SJSA1 (cell line): ENCODE results near the gene RBM10. TPM values are rescaled to one million over a fixed set of nuclear protein-coding genes. Genes with fewer than 3 reads are reported as not detected.
A peak's percentile ranks its signal among the peaks of the same experiment; 100 is the strongest.

Experiments
- DNase-seq, 2 experiments: peaks; one replicate each; pipeline ENCODE4 v3.0.0-alpha.2; 2015 to 2020; ENCODE audit warnings: low spot score in 2 of 2, low read depth in 1 of 2
- H3K27ac ChIP-seq: fragments of 250-450 bp; sonication (Bioruptor Pico); 2 replicates; pipeline ENCODE4 v1.5.1; 2020; ENCODE audit warnings: mild to moderate bottlenecking, moderate library complexity
- H3K27me3 ChIP-seq: fragments of 250-450 bp; sonication (Bioruptor Pico); replicated peaks from 2 replicates; pipeline ENCODE4 v1.5.1; 2020; ENCODE audit warnings: mild to moderate bottlenecking, moderate library complexity
- H3K36me3 ChIP-seq: fragments of 250-450 bp; sonication (Bioruptor Pico); 2 replicates; pipeline ENCODE4 v1.5.1; 2020; ENCODE audit warnings: mild to moderate bottlenecking
- H3K4me1 ChIP-seq: fragments of 250-450 bp; sonication (Bioruptor Pico); replicated peaks from 2 replicates; pipeline ENCODE4 v1.6.1; 2021; ENCODE audit warnings: mild to moderate bottlenecking
- H3K4me3 ChIP-seq: fragments of 250-450 bp; sonication (Bioruptor Pico); 2 replicates; pipeline ENCODE4 v1.5.1; 2020; ENCODE audit warnings: mild to moderate bottlenecking
- H3K9me3 ChIP-seq: fragments of 250-450 bp; sonication (Bioruptor Pico); replicated peaks from 2 replicates; pipeline ENCODE4 v1.5.1; 2020; ENCODE audit warnings: mild to moderate bottlenecking
- total RNA-seq: library from RNA; depleted of rRNA; stranded (reverse); fragments of >200 nt; shearing (Covaris generic); gene quantifications from 2 replicates; pipeline ENCODE4 v1.2.3, GENCODE V29; 2014

Gene RBM10
- total RNA-seq, 1 experiment from 2014 or later = 61.6 TPM

- 0 out of 2 replicates have a peak, but pooled peaks cover 6% of the 10 kb centered on the region for H3K4me1 ChIP-seq
- peaks cover 82% of the 10 kb centered on the region for H3K36me3 ChIP-seq
- no peak for DNase-seq
Measured at GRCh38 chrX:47202316-47202715, 57.3 kb downstream of the RBM10 start.

GRCh38 chrX:47202877-47203276 lies 57.9 kb downstream of the RBM10 start:
- H3K4me3 ChIP-seq = no peak overlapping the region
- H3K27me3 ChIP-seq = no peaks in the 10 kb centered on the region
- 0 out of 2 replicates have a peak, but pooled peaks cover 3% of the 10 kb centered on the region for H3K4me1 ChIP-seq
- no peak for DNase-seq
- no peak overlapping the region for H3K27ac ChIP-seq
- peaks cover 84% of the 10 kb centered on the region for H3K36me3 ChIP-seq
- no peaks in the 10 kb centered on the region for H3K9me3 ChIP-seq

More at GRCh38 chrX:47202316-47202715, 57.3 kb downstream of the RBM10 start:
- Histone ChIP-seq H3K4me3 (no peak overlapping the region), H3K27me3 (no peaks in the 10 kb centered on the region), H3K27ac (no peak overlapping the region), H3K9me3 (no peaks in the 10 kb centered on the region)

GRCh38 chrX:47204970-47205369 lies 59.9 kb downstream of the RBM10 start:
- no peaks in the 10 kb centered on the region for H3K27me3 ChIP-seq
- H3K27ac ChIP-seq = no peak overlapping the region
- H3K9me3 ChIP-seq = no peaks in the 10 kb centered on the region
- no peak overlapping the region for H3K4me3 ChIP-seq
- no peak for DNase-seq
- no peaks in the 10 kb centered on the region for H3K4me1 ChIP-seq
- H3K36me3 ChIP-seq = peaks cover 83% of the 10 kb centered on the region

- Histone ChIP-seq H3K27me3 (no peaks in the 10 kb centered on the region), H3K4me1 (no peaks in the 10 kb centered on the region), H3K4me3 (no peak overlapping the region), H3K36me3 (peaks cover 83% of the 10 kb centered on the region), H3K27ac (no peak overlapping the region), H3K9me3 (no peaks in the 10 kb centered on the region)
- no peak for DNase-seq
Measured at GRCh38 chrX:47206316-47206715, 61.3 kb downstream of the RBM10 start.

GRCh38 chrX:47208108-47208507 lies 63.1 kb downstream of the RBM10 start:
- Histone ChIP-seq H3K27ac (no peak overlapping the region), H3K4me3 (no peak overlapping the region), H3K4me1 (no peaks in the 10 kb centered on the region), H3K9me3 (no peaks in the 10 kb centered on the region), H3K36me3 (peaks cover 80% of the 10 kb centered on the region), H3K27me3 (no peaks in the 10 kb centered on the region)
- DNase-seq = no peak

- Histone ChIP-seq H3K27me3 (no peaks in the 10 kb centered on the region), H3K9me3 (no peaks in the 10 kb centered on the region), H3K4me1 (no peaks in the 10 kb centered on the region), H3K4me3 (no peak overlapping the region), H3K36me3 (peaks cover 80% of the 10 kb centered on the region), H3K27ac (no peak overlapping the region)
- DNase-seq = no peak
Measured at GRCh38 chrX:47209508-47210238, 64.7 kb downstream of the RBM10 start.

GRCh38 chrX:47210661-47211425 lies 65.8 kb downstream of the RBM10 start:
- Histone ChIP-seq H3K27ac (no peak overlapping the region), H3K4me1 (no peaks in the 10 kb centered on the region), H3K9me3 (no peaks in the 10 kb centered on the region), H3K4me3 (no peak overlapping the region), H3K27me3 (no peaks in the 10 kb centered on the region), H3K36me3 (peaks cover 82% of the 10 kb centered on the region)
- no peak for DNase-seq

GRCh38 chrX:47212381-47213293 lies 67.6 kb downstream of the RBM10 start:
- Histone ChIP-seq H3K4me3 (no peak overlapping the region), H3K27ac (no peak overlapping the region), H3K4me1 (peaks cover 12% of the 10 kb centered on the region), H3K36me3 (peaks cover 70% of the 10 kb centered on the region), H3K27me3 (no peaks in the 10 kb centered on the region), H3K9me3 (no peaks in the 10 kb centered on the region)
- DNase-seq = no peak

- H3K27ac ChIP-seq = no peak overlapping the region
- no peaks in the 10 kb centered on the region for H3K27me3 ChIP-seq
- no peak overlapping the region for H3K4me3 ChIP-seq
- no peaks in the 10 kb centered on the region for H3K9me3 ChIP-seq
- H3K4me1 ChIP-seq = peaks cover 12% of the 10 kb centered on the region
- H3K36me3 ChIP-seq = peaks cover 61% of the 10 kb centered on the region
- no peak for DNase-seq
Measured at GRCh38 chrX:47214435-47215077, 69.5 kb downstream of the RBM10 start.

- H3K9me3 ChIP-seq = no peaks in the 10 kb centered on the region
- peaks cover 52% of the 10 kb centered on the region for H3K36me3 ChIP-seq
- no peak overlapping the region for H3K4me3 ChIP-seq
- no peak overlapping the region for H3K27ac ChIP-seq
- H3K4me1 ChIP-seq = peaks cover 12% of the 10 kb centered on the region
- no peak for DNase-seq
- no peaks in the 10 kb centered on the region for H3K27me3 ChIP-seq
Measured at GRCh38 chrX:47215291-47215900, 70.4 kb downstream of the RBM10 start.

GRCh38 chrX:47216393-47216925 lies 71.4 kb downstream of the RBM10 start:
- Histone ChIP-seq H3K36me3 (peaks cover 45% of the 10 kb centered on the region), H3K9me3 (no peaks in the 10 kb centered on the region), H3K27ac (no peak overlapping the region), H3K27me3 (no peaks in the 10 kb centered on the region), H3K4me3 (no peak overlapping the region), H3K4me1 (peaks cover 15% of the 10 kb centered on the region)
- no peak for DNase-seq

GRCh38 chrX:47217121-47217851 lies 72.3 kb downstream of the RBM10 start:
- peaks cover 15% of the 10 kb centered on the region for H3K4me1 ChIP-seq
- no peaks in the 10 kb centered on the region for H3K9me3 ChIP-seq
- H3K4me3 ChIP-seq = no peak overlapping the region
- H3K36me3 ChIP-seq = peaks cover 44% of the 10 kb centered on the region
- no peak for DNase-seq
- H3K27me3 ChIP-seq = no peaks in the 10 kb centered on the region
- peak overlapping the region; percentile 14; the same call in 1 of the 2 replicates for H3K27ac ChIP-seq
